GM19025 (cell line): ENCODE data around the gene ROBO1.

Experiments used
- ATAC-seq: cut with Tn5 transposase; IDR thresholded peaks from one replicate; pipeline ENCODE4 v1.9.1; 2021; ENCODE audit warnings: mild to moderate bottlenecking, low read depth, moderate library complexity; ENCODE audit not compliant: unreplicated experiment

ROBO1 gene

GRCh38 chr3:79392479-79392878 lies 375.3 kb downstream of the ROBO1 start:
- no peak for ATAC-seq

- no peak for ATAC-seq
These were observed 377.4 kb downstream of the ROBO1 start for GRCh38 chr3:79390352-79390751.

GRCh38 chr3:79385211-79385610 lies 382.6 kb downstream of the ROBO1 start:
- no peak for ATAC-seq

- no peak for ATAC-seq
These were observed 384.3 kb downstream of the ROBO1 start for GRCh38 chr3:79383402-79384012.

GRCh38 chr3:79380581-79380980 lies 387.2 kb downstream of the ROBO1 start:
- ATAC-seq, result no peak

GRCh38 chr3:79378064-79378463 lies 389.7 kb downstream of the ROBO1 start:
- ATAC-seq, result no peak

- ATAC-seq, result no peak
These were observed 398.5 kb downstream of the ROBO1 start for GRCh38 chr3:79369306-79369705.

- ATAC-seq, result no peak
These were observed 399.4 kb downstream of the ROBO1 start for GRCh38 chr3:79368403-79368802.

GRCh38 chr3:79367803-79368202 lies 400.0 kb downstream of the ROBO1 start:
- ATAC-seq, result no peak

GRCh38 chr3:79367066-79367465 lies 400.7 kb downstream of the ROBO1 start:
- no peak for ATAC-seq

- ATAC-seq, result no peak
These were observed 401.4 kb downstream of the ROBO1 start for GRCh38 chr3:79366414-79366813.

GRCh38 chr3:79364784-79365183 lies 403.0 kb downstream of the ROBO1 start:
- ATAC-seq, result no peak

GRCh38 chr3:79362571-79363270 lies 405.1 kb downstream of the ROBO1 start:
- no peak for ATAC-seq

GRCh38 chr3:79361748-79362378 lies 405.9 kb downstream of the ROBO1 start:
- no peak for ATAC-seq

GRCh38 chr3:79358327-79358726 lies 409.5 kb downstream of the ROBO1 start:
- ATAC-seq, result no peak

- no peak for ATAC-seq
These were observed 413.6 kb downstream of the ROBO1 start for GRCh38 chr3:79354179-79354688.

GRCh38 chr3:79351699-79352098 lies 416.1 kb downstream of the ROBO1 start:
- no peak for ATAC-seq

- ATAC-seq, result no peak
These were observed 422.6 kb downstream of the ROBO1 start for GRCh38 chr3:79344876-79345871.

GRCh38 chr3:79341961-79342360 lies 425.8 kb downstream of the ROBO1 start:
- ATAC-seq, result no peak

GRCh38 chr3:79339846-79340245 lies 428.0 kb downstream of the ROBO1 start:
- no peak for ATAC-seq
